ENCODE results near the gene UROC1.

- TF ChIP-seq CTCF (IDR thresholded peaks at IDR 0.05; ENCODE audit: insufficient read depth, low read length) (no peak), REST (IDR thresholded peaks at IDR 0.05; ENCODE audit: insufficient replicate concordance, low read depth) (no peak), SPI1 (IDR thresholded peaks at IDR 0.05; ENCODE audit: borderline replicate concordance, low read depth) (no peak), POLR2AphosphoS5 (IDR thresholded peaks at IDR 0.05; ENCODE audit: low read depth) (no peak), GABPA (IDR thresholded peaks at IDR 0.05; ENCODE audit: low read depth) (no peak)
Observed at GRCh38 chr3:126433496-126434263, 83.9 kb downstream of the UROC1 start.

Data from HL-60 (cell line).